Measurements from ENCODE around the gene TRMT10B.

TRMT10B gene

DNA sequence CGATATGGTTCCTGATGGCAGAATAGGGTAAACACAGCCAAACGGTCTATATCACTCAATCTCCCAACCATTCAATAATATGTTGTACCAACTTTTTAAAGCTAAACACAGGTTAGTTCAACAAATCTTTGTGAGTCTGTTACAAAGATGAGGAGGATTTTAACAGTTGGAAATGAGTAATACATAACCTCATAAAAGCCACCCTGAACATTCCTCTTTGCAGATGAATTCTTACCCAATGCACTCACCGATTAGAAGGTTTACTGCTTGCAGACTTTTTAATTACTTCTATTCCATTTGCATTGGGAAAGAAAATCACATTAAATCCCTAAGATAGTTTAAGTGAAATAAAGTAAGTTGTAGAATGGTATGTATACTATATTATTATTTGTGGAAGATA is 23.3 kb upstream of the TRMT10B start:
- Histone ChIP-seq H4K20me1 (no peaks in the 10 kb centered on the region), H3K27me3 (no peaks in the 10 kb centered on the region), H3K27ac (no peak overlapping the region)

DNA sequence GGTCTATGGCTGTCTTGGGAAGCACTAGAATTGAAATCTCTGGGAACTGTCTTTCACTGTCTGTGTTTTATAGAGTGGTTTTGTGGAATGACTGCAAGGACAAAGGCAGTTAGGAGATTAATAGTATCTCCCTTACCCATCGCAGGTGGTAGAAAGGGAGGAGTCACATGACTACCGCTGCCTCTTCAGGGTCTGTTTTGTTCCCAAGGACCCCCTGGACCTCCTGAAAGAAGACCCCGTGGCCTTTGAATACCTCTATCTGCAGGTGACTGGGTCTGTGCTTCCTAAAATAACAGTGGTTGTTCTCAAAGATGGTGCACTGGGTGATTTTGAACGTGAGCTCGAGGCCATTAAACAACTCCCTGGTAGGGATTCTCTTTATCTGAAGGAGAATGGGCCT is 22.8 kb upstream of the TRMT10B start:
- Histone ChIP-seq H3K4me1 (peaks cover 27% of the 10 kb centered on the region), H3K9me3 (no peaks in the 10 kb centered on the region), H3K4me3 (no peak overlapping the region), H4K20me1 (no peaks in the 10 kb centered on the region), H3K9ac (no peak overlapping the region), H3K27me3 (no peaks in the 10 kb centered on the region), H3K27ac (no peak overlapping the region), H3K4me2 (peak overlapping the region; percentile 49; the same call in 1 of the 2 replicates), H3K36me3 (no peaks in the 10 kb centered on the region)
- no peak for TF ChIP-seq Cebpa-rat (IDR thresholded peaks at IDR 0.05)

More for the DNA sequence above, 23.3 kb upstream of the TRMT10B start:
- Histone ChIP-seq H3K4me3 (no peak overlapping the region), H3K4me2 (no peak overlapping the region), H3K4me1 (peaks cover 27% of the 10 kb centered on the region), H3K36me3 (no peaks in the 10 kb centered on the region), H3K9me3 (no peaks in the 10 kb centered on the region), H3K9ac (no peak overlapping the region)
- no peak for TF ChIP-seq Cebpa-rat (IDR thresholded peaks at IDR 0.05)

DNA sequence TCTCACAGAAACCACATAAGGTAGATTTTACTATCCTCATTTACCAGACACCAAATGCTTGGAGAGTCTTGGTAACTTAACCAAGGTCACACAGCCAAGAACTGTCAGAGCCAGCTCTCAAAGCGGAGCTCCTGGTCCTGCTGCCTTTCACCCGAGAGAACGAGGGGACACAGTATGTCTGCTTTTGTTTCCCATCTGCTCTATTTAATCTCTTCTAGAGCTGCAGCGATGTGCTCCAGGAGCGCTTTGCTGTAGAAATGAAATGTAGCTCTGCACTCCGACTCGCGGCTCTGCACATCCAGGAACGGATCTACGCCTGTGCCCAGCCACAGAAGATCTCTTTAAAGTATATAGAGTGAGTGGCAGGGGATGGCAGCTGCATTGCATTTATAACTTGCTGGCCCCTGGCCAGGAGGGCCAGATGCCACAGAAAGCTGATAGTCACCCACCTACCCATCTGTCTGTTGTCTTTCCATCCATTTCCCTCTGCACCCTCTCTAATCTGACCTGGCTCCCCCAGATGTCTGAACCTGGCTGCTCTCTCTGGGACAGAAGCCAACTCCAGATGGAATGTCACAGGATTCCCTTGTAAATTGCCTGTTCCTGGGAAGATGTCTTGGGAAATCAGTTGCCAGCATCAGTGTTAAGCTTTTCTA is 21.4 kb upstream of the TRMT10B start:
- peak overlapping the region; percentile 49 for H3K4me2 ChIP-seq
- H3K9ac ChIP-seq: no peak overlapping the region
- no peak overlapping the region for H3K27ac ChIP-seq
- TF ChIP-seq Cebpa-rat (IDR thresholded peaks at IDR 0.05): no peak
- H3K9me3 ChIP-seq: no peaks in the 10 kb centered on the region
- H3K4me3 ChIP-seq: no peak overlapping the region
- no peaks in the 10 kb centered on the region for H4K20me1 ChIP-seq
- H3K36me3 ChIP-seq: no peaks in the 10 kb centered on the region
- peaks cover 27% of the 10 kb centered on the region for H3K4me1 ChIP-seq
- no peaks in the 10 kb centered on the region for H3K27me3 ChIP-seq

DNA sequence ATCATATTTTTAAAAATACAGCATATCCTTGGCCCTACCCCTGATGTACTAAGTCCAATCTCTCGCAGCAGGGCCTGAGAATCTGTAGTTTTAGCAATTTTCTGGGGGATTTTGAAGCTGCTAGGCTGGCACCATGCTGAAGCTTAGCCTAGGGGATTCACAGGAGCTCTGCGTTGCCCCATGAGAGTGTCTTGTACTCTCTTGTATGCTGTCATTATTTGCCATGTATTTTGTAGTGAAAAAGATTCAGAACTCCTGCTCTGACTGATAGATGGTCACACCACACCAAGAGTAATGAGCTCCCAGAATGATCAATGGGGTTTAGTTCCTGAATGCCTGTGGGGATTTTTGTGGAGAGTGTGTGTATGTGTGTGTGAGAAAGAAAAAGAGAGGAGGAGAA is 20.7 kb upstream of the TRMT10B start:
- Histone ChIP-seq H3K9me3 (no peaks in the 10 kb centered on the region), H3K9ac (no peak overlapping the region), H4K20me1 (no peaks in the 10 kb centered on the region), H3K36me3 (no peaks in the 10 kb centered on the region), H3K4me3 (no peak overlapping the region), H3K4me1 (peaks cover 27% of the 10 kb centered on the region), H3K4me2 (0 out of 2 replicates have a peak overlapping the region, but pooled peaks have one; percentile 49), H3K27me3 (no peaks in the 10 kb centered on the region), H3K27ac (no peak overlapping the region)
- TF ChIP-seq Cebpa-rat (IDR thresholded peaks at IDR 0.05): no peak

DNA sequence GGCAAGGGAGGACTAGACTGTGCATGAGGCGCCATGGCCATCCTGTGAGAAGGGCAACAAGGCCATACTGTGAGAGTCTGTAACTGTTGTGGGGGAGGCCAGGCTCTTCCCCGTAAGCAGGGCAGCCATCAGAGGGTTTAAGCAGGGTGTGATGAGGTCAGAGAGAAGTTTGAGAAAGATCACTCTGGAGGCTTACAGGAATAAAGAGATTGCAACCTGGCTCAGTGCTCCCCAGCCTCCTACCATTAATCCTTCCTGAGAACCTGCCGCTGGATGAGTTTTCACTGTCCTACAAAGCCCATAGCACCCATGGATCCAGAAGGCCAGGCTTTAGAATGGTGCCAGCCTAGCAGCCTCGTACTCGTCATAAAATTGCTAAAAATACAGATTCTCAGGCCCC is 14.4 kb upstream of the TRMT10B start:
- Histone ChIP-seq H3K36me3 (peaks cover 8% of the 10 kb centered on the region; the same call in 1 of the 2 replicates), H3K27me3 (no peaks in the 10 kb centered on the region), H3K9ac (no peak overlapping the region), H4K20me1 (no peaks in the 10 kb centered on the region), H3K9me3 (no peaks in the 10 kb centered on the region), H3K27ac (no peak overlapping the region), H3K4me3 (no peak overlapping the region), H3K4me1 (peaks cover 2% of the 10 kb centered on the region), H3K4me2 (no peak overlapping the region)
- TF ChIP-seq Cebpa-rat (IDR thresholded peaks at IDR 0.05): no peak

DNA sequence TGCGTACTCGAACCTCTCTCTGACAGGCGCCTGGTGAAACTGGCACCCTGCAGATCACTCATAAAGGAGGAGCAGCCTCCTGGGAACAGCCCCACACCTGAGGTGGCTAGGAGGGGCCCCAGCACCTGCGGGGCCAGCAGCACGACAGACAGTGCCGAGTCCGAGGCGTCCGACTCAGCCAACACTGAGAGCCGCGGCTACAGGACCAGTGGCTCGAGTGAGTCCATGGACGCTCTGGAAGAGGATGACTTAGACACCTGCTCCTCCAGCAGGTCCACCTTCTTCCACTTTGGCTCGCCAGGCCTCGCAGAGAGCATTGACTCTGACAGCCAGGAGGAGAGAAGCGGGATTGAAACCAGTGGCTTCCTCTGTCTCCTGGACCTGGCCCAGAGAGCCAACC is 13.5 kb upstream of the TRMT10B start:
- Histone ChIP-seq H3K4me3 (no peak overlapping the region), H3K27ac (no peak overlapping the region), H3K36me3 (peaks cover 8% of the 10 kb centered on the region; the same call in 1 of the 2 replicates), H4K20me1 (no peaks in the 10 kb centered on the region), H3K9me3 (no peaks in the 10 kb centered on the region), H3K9ac (no peak overlapping the region), H3K27me3 (no peaks in the 10 kb centered on the region), H3K4me2 (no peak overlapping the region), H3K4me1 (peaks cover 11% of the 10 kb centered on the region)
- no peak for TF ChIP-seq Cebpa-rat (IDR thresholded peaks at IDR 0.05)

DNA sequence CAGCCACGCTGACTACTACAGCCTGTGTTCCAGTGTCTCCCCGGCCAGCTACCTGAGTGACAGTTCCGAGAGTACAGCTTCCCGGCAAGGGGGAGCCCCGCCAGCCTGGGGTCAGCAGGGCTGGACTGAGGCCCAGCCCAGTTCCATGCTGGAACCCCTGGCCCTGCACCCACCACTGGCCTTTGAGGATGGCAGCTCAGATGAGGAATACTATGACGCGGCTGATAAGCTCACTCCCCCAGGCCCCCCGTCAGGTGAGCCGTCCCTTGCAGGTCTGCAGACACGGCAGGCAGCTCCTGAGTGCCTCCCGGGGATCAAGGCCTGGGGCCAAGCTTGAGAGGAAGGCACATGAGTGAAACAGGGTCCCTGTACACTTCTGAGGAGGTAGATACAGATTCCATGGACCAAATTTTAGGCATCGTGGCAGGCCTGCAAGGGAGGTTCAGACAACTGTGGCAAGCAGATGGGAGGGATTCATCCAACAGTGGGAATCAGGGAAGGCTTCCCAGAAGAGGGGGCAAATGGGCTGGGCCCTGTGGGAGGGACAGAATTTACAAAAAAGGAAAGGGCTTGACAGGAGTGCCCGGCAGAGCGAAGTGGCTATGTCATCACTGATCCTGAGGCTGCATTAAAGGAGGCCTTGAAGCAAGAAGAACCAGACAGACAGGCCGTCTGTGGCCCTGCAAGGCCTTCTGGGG is 12.8 kb upstream of the TRMT10B start:
- Histone ChIP-seq H4K20me1 (0 out of 2 replicates have a peak, but pooled peaks cover 1% of the 10 kb centered on the region), H3K4me1 (peaks cover 18% of the 10 kb centered on the region), H3K4me2 (no peak overlapping the region), H3K27me3 (no peaks in the 10 kb centered on the region), H3K27ac (no peak overlapping the region), H3K36me3 (peaks cover 8% of the 10 kb centered on the region; the same call in 1 of the 2 replicates), H3K9ac (no peak overlapping the region), H3K9me3 (no peaks in the 10 kb centered on the region), H3K4me3 (no peak overlapping the region)
- TF ChIP-seq Cebpa-rat (IDR thresholded peaks at IDR 0.05): no peak

DNA sequence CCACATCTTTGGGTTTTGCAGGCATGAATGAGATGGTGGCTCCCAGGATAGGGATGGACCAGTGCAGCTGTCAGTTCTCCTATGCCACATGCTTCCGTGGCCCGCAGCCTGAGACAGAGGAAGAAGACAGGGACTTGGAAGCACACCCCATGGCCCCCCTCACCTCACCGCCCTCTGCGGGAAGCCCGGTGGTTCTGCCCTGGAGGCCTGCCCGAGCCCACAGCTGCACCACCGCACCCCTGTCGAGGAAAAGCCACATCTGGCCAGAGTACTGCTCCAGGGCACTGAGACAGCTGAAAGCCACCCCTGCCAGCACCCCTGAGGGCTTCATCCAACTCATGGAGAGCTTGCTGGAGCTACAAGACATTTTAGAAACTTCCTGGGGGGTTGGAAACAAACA is 7.6 kb upstream of the TRMT10B start:
- Histone ChIP-seq H3K4me1 (peaks cover 38% of the 10 kb centered on the region), H3K27me3 (no peaks in the 10 kb centered on the region), H4K20me1 (peaks cover 13% of the 10 kb centered on the region; the same call in 1 of the 2 replicates), H3K36me3 (no peaks in the 10 kb centered on the region), H3K4me3 (no peak overlapping the region), H3K9me3 (no peaks in the 10 kb centered on the region), H3K4me2 (peak overlapping the region; percentile 79), H3K9ac (no peak overlapping the region), H3K27ac (0 out of 2 replicates have a peak overlapping the region, but pooled peaks have one; percentile 35)
- no peak for TF ChIP-seq Cebpa-rat (IDR thresholded peaks at IDR 0.05)

DNA sequence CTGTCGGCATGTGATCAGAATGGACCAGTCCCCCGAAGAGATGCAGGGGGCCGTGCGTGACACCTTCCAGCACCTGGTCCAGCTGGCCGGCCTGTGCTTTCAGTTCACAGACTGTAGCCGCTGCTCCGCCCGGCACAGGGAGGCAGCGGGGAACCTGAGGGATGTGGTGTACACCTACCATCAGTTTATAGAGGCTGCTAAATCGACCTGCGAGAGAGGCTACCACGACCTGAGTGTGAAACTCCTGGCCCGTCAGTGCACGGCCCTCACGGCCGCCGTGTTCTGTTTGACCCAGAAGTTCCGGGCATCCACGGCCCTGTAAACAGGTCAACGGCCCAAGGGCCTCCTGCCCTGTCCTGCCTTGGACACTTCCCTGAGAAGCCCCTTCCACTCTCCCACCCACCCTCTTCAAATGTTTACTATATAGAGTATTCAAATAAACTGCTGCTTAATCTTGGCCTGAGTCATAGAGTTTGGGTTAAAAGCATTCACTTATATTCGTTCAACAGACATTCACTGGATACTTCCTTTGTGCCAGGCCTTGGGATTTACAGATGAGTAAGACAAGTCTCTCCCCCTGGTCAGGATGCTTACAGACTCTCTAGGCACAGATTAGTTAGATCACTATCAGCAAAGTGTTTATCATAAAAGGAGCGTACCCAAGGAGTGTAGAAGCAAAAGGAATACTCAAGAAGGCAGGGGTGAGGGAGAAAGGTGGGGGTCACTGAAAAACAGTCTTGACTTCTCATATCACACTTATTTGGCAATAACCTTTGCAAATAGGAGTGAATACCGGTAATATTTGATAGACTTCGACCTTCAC is 6.9 kb upstream of the TRMT10B start:
- H3K9ac ChIP-seq: no peak overlapping the region
- H3K27ac ChIP-seq: no peak overlapping the region
- no peaks in the 10 kb centered on the region for H3K27me3 ChIP-seq
- H3K36me3 ChIP-seq: no peaks in the 10 kb centered on the region
- peaks cover 38% of the 10 kb centered on the region for H3K4me1 ChIP-seq
- no peaks in the 10 kb centered on the region for H3K9me3 ChIP-seq
- TF ChIP-seq Cebpa-rat (IDR thresholded peaks at IDR 0.05): no peak
- peaks cover 13% of the 10 kb centered on the region; the same call in 1 of the 2 replicates for H4K20me1 ChIP-seq
- H3K4me3 ChIP-seq: no peak overlapping the region
- peak overlapping the region; percentile 79 for H3K4me2 ChIP-seq
